Activated naive CD8-positive, alpha-beta T cell treated with anti-CD3 and anti-CD28 coated beads for 36 hours (primary cell): ENCODE data around the gene AGBL1. TPM values are rescaled to one million over a fixed set of nuclear protein-coding genes. Genes with fewer than 3 reads are reported as not detected.

Experiments used
- DNase-seq: peaks from one replicate; pipeline ENCODE4 v3.0.0; 2021
- H3K27ac Mint-ChIP-seq: one replicate; pipeline ENCODE4 v1.8.0; 2022; ENCODE audit warnings: mild to moderate bottlenecking, moderate library complexity, mixed read lengths
- H3K27me3 Mint-ChIP-seq: one replicate; pipeline ENCODE4 v1.8.0; 2022; ENCODE audit warnings: mild to moderate bottlenecking, mixed read lengths
- H3K36me3 Mint-ChIP-seq: one replicate; pipeline ENCODE4 v1.8.0; 2021; ENCODE audit warnings: mild to moderate bottlenecking, mixed read lengths
- H3K4me1 Mint-ChIP-seq: one replicate; pipeline ENCODE4 v1.8.0; 2021; ENCODE audit warnings: mixed read lengths
- H3K4me3 Mint-ChIP-seq: one replicate; pipeline ENCODE4 v1.8.0; 2022; ENCODE audit warnings: mild to moderate bottlenecking, moderate library complexity, mixed read lengths
- H3K9me3 Mint-ChIP-seq: one replicate; pipeline ENCODE4 v1.8.0; 2022; ENCODE audit warnings: mixed read lengths
- total RNA-seq, 2 experiments: library from RNA; stranded (reverse); gene quantifications; one replicate each; pipeline ENCODE4 v1.2.3, GENCODE V29; 2021

Gene AGBL1
- total RNA-seq, 2 experiments from 2014 or later, result not detected

- Mint-ChIP-seq H3K4me1 (peaks cover 5% of the 10 kb centered on the region), H3K36me3 (no peaks in the 10 kb centered on the region), H3K27ac (no peak overlapping the region), H3K27me3 (peaks cover 34% of the 10 kb centered on the region), H3K9me3 (no peaks in the 10 kb centered on the region), H3K4me3 (no peak overlapping the region)
- no peak for DNase-seq
Observed at GRCh38 chr15:86229936-86230335, 150.3 kb downstream of the AGBL1 start.

DNA sequence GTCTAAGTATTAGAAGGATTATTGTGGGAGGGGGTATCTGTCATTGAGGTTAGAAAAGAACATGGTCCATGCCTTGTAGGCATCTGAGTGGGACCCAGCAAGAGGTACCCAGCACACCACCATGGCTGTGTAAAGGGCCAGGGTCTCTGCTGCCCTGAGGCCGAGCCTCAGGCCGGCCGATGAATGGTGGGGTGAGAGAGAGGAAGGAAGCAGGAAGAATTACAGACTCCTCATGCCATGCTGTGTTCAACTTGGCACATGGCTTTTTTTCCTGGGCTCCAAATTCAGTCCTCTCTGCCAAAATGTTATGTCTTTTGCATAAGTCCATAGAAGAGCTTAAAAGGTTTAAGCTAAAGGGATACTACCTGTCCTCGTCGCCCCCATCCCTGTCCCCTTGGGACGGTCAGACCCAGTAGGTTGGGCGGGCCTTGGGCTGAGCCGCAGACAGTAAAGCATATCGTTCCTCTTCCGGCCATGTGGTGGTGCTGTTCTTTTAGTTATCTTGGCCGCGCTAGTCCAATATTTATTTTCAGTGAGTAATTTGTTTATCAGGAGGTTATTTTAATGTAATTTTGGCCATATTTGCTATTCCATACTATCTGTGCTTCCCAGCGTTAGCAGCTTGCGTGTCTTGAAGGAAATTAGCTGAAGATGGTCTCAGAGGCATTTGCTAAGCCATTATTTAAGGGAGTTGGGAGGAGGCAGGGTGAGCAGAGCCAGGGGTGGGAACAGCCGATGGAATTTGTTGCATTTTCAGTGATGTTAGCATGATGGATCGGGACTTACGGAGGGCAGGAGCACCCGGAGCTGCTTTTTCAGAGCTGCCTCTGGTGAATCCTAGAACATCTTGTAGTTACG is 152.4 kb downstream of the AGBL1 start:
- peaks cover 40% of the 10 kb centered on the region for H3K27me3 Mint-ChIP-seq
- H3K36me3 Mint-ChIP-seq, result no peaks in the 10 kb centered on the region
- peaks cover 5% of the 10 kb centered on the region for H3K4me1 Mint-ChIP-seq
- DNase-seq, result peak; percentile 10
- no peak overlapping the region for H3K4me3 Mint-ChIP-seq
- H3K27ac Mint-ChIP-seq, result no peak overlapping the region
- no peaks in the 10 kb centered on the region for H3K9me3 Mint-ChIP-seq

DNA sequence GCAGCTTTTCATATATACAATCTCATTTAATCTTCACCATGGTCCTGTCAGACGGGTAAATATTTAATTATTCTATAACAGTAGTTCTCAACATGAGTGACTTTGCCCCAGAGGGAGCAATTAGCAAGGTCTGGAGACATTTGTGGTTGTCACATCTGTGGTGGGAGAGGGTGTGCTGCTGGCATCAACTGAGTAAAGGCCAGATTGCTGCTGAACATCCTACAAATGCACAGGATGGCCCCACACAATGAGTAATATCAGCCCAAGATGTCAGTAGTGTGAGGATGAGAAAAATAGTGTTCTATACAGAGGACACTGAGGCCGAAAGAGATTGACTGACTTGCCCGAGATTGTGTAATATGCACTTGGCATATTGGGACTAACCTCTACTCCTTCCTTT is 156.0 kb downstream of the AGBL1 start:
- Mint-ChIP-seq H3K4me1 (peaks cover 5% of the 10 kb centered on the region), H3K4me3 (no peak overlapping the region), H3K27ac (no peak overlapping the region), H3K36me3 (no peaks in the 10 kb centered on the region), H3K9me3 (no peaks in the 10 kb centered on the region), H3K27me3 (peaks cover 22% of the 10 kb centered on the region)
- no peak for DNase-seq

GRCh38 chr15:86236356-86237110 is 156.9 kb downstream of the AGBL1 start:
- Mint-ChIP-seq H3K9me3 (no peaks in the 10 kb centered on the region), H3K27ac (no peak overlapping the region), H3K27me3 (peaks cover 22% of the 10 kb centered on the region), H3K4me1 (peaks cover 5% of the 10 kb centered on the region), H3K36me3 (no peaks in the 10 kb centered on the region), H3K4me3 (no peak overlapping the region)
- no peak for DNase-seq

GRCh38 chr15:86237111-86237500 is 157.4 kb downstream of the AGBL1 start:
- Mint-ChIP-seq H3K27ac (no peak overlapping the region), H3K36me3 (no peaks in the 10 kb centered on the region)

DNA sequence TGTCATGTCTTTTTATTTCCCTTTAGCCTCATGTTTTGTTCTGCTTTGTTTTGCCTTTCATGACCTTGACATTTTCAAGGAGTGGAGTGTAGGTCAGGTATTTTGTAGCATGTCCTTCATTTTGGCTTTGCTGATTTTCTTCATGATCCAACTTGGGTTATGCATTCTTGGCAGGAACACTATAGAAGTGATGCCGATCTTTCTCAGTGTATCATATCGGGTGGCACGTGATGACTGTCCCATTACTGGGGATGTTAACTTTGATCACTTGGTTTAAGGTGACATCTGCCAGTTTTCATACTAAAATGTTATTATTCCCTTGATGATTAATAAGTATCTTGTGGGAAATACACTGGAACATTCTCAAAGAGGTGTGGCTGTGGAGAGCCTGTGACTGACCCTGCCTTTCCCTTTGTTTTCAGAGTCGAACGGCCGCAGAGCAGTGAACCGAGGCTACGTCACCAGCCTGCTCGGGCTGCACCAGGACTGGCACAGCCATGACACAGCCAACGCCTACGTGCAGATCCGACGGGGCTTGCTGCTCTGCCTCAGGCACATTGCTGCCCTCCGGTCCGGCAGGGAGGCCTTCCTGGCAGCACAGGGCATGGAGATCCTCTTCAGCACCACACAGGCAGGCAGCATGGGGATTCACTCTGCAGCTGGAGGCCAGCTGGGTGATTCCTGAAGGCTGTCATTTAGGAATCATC is 167.7 kb downstream of the AGBL1 start:
- Mint-ChIP-seq H3K4me1 (no peaks in the 10 kb centered on the region), H3K27me3 (no peaks in the 10 kb centered on the region), H3K36me3 (no peaks in the 10 kb centered on the region), H3K27ac (no peak overlapping the region), H3K4me3 (no peak overlapping the region), H3K9me3 (no peaks in the 10 kb centered on the region)
- DNase-seq, result no peak

More at GRCh38 chr15:86237111-86237500, 157.4 kb downstream of the AGBL1 start:
- Mint-ChIP-seq H3K9me3 (no peaks in the 10 kb centered on the region), H3K27me3 (peaks cover 16% of the 10 kb centered on the region), H3K4me3 (no peak overlapping the region), H3K4me1 (peaks cover 3% of the 10 kb centered on the region)
- no peak for DNase-seq

- no peak overlapping the region for H3K27ac Mint-ChIP-seq
- H3K36me3 Mint-ChIP-seq, result no peaks in the 10 kb centered on the region
- no peaks in the 10 kb centered on the region for H3K4me1 Mint-ChIP-seq
- DNase-seq, result no peak
- no peaks in the 10 kb centered on the region for H3K9me3 Mint-ChIP-seq
- H3K4me3 Mint-ChIP-seq, result no peak overlapping the region
- H3K27me3 Mint-ChIP-seq, result no peaks in the 10 kb centered on the region
Observed at GRCh38 chr15:86255247-86255646, 175.6 kb downstream of the AGBL1 start.

- Mint-ChIP-seq H3K4me3 (no peak overlapping the region), H3K9me3 (no peaks in the 10 kb centered on the region), H3K27ac (no peak overlapping the region), H3K36me3 (no peaks in the 10 kb centered on the region), H3K4me1 (no peaks in the 10 kb centered on the region), H3K27me3 (no peaks in the 10 kb centered on the region)
- no peak for DNase-seq
Observed at GRCh38 chr15:86256628-86257027, 177.0 kb downstream of the AGBL1 start.

- Mint-ChIP-seq H3K4me3 (no peak overlapping the region), H3K27ac (no peak overlapping the region), H3K4me1 (no peaks in the 10 kb centered on the region), H3K36me3 (no peaks in the 10 kb centered on the region), H3K9me3 (no peaks in the 10 kb centered on the region), H3K27me3 (no peaks in the 10 kb centered on the region)
- no peak for DNase-seq
Observed at GRCh38 chr15:86259589-86259988, 179.9 kb downstream of the AGBL1 start.

DNA sequence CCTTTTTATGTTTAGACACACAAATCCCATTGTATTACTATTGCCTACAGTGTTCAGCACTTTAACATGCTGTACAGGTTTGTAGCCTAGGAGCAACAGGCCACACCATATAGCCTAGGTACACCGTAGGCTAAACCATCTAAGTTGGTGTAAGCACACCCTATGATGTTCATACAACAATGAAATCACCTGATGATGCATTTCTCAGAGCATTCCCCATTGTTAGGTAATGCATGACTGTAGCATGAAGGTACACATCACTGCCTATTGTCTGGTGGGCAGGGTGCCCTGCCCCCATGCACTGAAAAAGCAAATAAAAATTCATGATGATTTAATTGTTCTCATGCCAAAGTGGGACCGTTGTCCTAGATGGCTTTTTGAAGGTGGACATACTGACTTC is 183.6 kb downstream of the AGBL1 start:
- Mint-ChIP-seq H3K27me3 (peaks cover 4% of the 10 kb centered on the region), H3K9me3 (no peaks in the 10 kb centered on the region)

DNA sequence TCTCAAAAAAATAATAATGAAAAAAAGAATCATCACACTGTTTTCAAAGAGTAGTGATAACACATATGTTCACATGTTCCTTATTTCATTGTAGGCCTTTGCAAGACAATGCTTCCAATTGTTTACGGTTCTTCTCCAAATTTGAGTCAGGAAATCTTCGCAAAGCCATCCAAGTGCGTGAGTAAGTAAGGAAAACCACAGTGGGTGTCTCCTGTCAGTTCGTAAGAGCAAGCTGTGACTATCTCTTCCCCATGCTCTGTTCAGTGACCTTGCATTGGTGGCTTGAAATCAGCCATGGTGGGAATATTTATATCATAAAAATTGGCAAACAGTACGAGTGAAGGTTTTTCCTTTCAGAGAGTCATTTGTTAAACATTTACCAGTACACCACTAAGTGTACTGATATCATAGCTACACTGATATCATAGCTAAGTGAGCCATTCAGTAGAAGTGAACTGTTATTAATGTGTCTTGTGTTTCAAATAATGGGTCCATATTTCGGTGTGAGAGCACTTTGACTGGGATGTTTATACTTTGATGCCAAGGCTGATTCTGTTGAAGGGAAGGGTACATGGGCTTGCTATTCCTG is 187.3 kb downstream of the AGBL1 start:
- Mint-ChIP-seq H3K27me3 (peaks cover 12% of the 10 kb centered on the region), H3K36me3 (no peaks in the 10 kb centered on the region), H3K27ac (no peak overlapping the region), H3K4me3 (no peak overlapping the region), H3K4me1 (no peaks in the 10 kb centered on the region), H3K9me3 (no peaks in the 10 kb centered on the region)
- no peak for DNase-seq

More for the DNA sequence above, 183.6 kb downstream of the AGBL1 start:
- Mint-ChIP-seq H3K36me3 (no peaks in the 10 kb centered on the region), H3K4me3 (no peak overlapping the region), H3K27ac (no peak overlapping the region), H3K4me1 (no peaks in the 10 kb centered on the region)
- no peak for DNase-seq

- Mint-ChIP-seq H3K4me3 (no peak overlapping the region), H3K27ac (no peak overlapping the region), H3K9me3 (no peaks in the 10 kb centered on the region), H3K4me1 (no peaks in the 10 kb centered on the region), H3K36me3 (no peaks in the 10 kb centered on the region), H3K27me3 (peaks cover 12% of the 10 kb centered on the region)
- DNase-seq, result no peak
Observed at GRCh38 chr15:86267892-86268291, 188.2 kb downstream of the AGBL1 start.

DNA sequence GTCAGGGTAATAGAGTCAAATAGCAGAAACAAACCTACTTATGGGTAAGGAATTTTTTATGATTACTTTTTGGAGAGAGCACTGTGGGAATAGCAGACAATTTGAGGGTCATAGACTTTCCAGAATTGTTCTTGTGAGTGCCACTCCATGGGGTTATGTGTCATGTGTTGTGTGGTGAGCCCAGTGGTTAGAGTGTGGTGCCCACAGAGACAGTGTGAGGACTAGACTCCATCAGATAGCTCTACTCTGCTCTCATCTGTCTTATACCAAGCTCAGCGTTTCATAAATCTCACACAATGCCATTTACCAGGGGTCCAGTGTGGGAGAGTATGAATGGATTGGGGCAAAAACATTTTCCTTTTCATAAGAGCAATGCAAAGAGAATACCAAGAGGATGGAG is 188.9 kb downstream of the AGBL1 start:
- Mint-ChIP-seq H3K27me3 (peaks cover 12% of the 10 kb centered on the region), H3K36me3 (no peaks in the 10 kb centered on the region), H3K4me3 (no peak overlapping the region), H3K9me3 (no peaks in the 10 kb centered on the region), H3K4me1 (no peaks in the 10 kb centered on the region), H3K27ac (no peak overlapping the region)
- DNase-seq, result no peak

DNA sequence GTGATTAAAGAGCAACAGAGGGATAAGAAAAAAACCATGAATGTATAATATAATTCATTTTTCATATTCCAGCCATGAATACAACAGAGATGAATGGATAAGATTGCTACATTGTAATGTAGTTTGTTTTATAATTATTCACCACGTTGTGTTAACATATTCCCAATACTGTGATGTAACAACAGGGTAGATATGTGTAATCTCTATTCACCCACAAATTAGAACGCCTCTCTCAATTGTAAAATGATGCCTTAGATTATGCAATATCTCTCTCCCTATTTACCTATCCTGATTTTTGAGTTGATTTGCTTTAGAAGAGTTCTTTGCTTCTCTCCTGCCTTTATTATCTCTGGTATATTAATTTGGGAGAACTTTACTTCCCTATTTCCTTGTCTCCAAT is 193.6 kb downstream of the AGBL1 start:
- Mint-ChIP-seq H3K27ac (no peak overlapping the region), H3K27me3 (peaks cover 8% of the 10 kb centered on the region), H3K4me3 (no peak overlapping the region), H3K36me3 (no peaks in the 10 kb centered on the region), H3K9me3 (no peaks in the 10 kb centered on the region), H3K4me1 (no peaks in the 10 kb centered on the region)
- DNase-seq, result no peak

DNA sequence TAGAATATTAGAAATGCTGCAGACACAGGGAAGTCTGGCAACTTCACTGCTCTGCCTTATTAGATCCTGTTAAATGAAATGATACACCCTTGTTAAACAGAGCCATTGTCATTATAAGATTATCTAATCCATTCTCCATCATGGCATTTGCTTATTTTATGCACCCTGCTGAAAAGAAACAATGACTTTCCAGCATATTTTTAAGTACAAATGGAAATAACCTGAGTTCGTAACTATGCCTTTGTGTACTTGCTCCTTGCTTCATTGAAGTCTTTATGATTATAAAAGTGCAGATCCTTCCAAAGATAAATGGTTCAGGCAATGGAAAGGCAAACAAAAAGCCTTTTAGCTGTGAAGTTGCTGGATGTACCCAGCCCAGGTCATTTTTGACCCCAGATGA is 195.7 kb downstream of the AGBL1 start:
- no peaks in the 10 kb centered on the region for H3K4me1 Mint-ChIP-seq
- peaks cover 4% of the 10 kb centered on the region for H3K27me3 Mint-ChIP-seq
- H3K9me3 Mint-ChIP-seq, result no peaks in the 10 kb centered on the region
- H3K4me3 Mint-ChIP-seq, result no peak overlapping the region
- no peaks in the 10 kb centered on the region for H3K36me3 Mint-ChIP-seq
- DNase-seq, result no peak
- H3K27ac Mint-ChIP-seq, result no peak overlapping the region
